ENCODE measurements around the gene EIF4E1B.

Gene EIF4E1B

DNA sequence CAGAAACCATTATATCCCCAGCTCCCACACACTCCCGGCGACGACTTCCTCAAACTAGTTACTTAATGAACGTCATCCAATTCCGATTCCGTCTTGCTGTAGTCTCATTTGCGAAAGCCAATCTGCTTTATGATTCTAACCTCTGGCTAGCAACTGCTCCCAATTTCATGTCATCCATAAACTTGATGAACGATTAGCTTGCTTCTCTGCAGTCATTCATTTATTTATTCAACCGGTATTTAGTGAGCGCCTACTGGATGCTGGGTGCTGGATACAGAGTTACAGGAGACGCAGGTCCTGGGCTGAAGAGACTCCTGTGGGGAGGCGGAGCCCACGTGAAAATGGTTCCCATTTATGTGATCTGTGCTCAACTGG lies 63.0 kb downstream of the EIF4E1B start:
- DNase-seq: no peak

DNA sequence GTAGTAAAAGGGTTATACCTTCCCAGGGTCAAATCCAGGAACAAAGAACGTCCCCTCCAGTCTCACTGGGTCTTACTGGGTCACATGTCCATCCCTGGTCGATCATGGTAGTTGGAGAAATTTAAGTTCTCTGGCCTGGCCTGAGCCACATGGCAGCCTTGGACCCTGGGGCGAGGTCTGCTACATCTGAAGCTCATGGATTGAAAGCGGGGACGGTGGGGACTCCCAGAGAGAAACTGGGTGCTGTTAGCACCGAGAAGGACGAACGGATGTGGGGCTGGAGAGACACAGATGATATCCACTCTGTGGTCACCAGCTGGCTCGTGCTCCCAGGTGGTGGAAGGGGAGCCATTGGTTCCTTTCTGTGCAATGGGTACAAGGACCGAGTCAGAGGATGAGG lies 63.7 kb downstream of the EIF4E1B start:
- no peak for DNase-seq

DNA sequence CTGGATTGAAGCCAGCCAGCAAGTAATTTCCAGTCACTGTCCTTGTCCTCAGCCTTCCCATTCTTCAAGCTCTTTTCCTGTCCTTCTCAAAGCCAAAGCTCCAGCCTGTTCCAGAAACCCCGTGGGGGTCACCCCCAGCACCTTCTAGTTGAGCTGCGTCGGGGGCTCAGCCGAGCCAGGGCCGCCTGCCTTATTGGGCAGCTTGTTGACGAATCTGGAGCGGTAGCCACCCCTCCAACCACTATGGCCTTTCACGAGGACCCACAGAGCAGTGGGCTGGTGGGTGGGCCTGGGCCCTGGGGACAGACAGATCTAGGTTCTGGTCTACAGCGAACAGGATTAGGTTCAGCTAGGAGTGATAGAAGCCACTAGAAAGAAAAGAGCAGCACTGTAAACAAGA lies 64.2 kb downstream of the EIF4E1B start:
- DNase-seq: no peak

DNA sequence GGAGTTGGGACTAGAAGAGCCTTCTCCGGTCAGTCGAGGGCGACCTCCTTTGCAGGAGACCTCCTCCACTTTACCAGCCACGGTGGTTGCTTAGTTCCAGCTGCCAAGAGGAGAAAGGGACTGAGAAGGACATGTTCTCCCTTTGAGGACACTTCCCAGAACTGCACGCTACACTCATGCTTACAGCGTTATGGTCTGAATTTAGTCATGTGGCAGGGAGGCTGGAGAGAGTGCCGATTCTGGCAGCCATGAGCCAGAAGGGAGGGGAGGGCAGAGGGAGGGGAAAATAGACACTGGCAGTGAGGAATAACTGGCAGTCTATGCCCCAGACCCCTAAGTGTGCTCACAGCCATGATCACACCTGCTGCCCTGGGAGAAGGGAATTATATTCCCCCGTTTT lies 64.6 kb downstream of the EIF4E1B start:
- DNase-seq: no peak

Data from hematopoietic multipotent progenitor cell treated with erythropoietin and hydrocortisone succinate and interleukin-3 and kit ligand, for 8 days (in vitro differentiated cells).